Activated B cell treated with CpG ODN at 0.5 μM for 24 hours (primary cell): ENCODE measurements around the gene CELSR1. TPM values are rescaled to one million over a fixed set of nuclear protein-coding genes. Genes with fewer than 3 reads are reported as not detected.

Source experiments
- ATAC-seq: fragments of 200-7000 bp; cut with Tn5 transposase; one replicate; pipeline ENCODE4 v1.10.0; 2021; ENCODE audit warnings: low read depth, mild to moderate bottlenecking, moderate library complexity
- CTCF ChIA-PET: fragments of 350-600 bp; sonication (Branson Sonifier 250); formaldehyde crosslinking; loops from one replicate; lab custom pipeline; 2021; ENCODE audit warnings: antibody characterized with exemption; lab: Charles Lee
- POLR2A ChIA-PET: fragments of 350-600 bp; sonication (Branson Sonifier 250); formaldehyde crosslinking; loops from one replicate; lab custom pipeline; 2021; ENCODE audit warnings: antibody characterized with exemption; lab: Charles Lee
- DNase-seq: peaks from one replicate; pipeline ENCODE4 v3.0.0; 2022
- H3K27ac Mint-ChIP-seq: one replicate; pipeline ENCODE4 v1.8.0; 2020; ENCODE audit warnings: mixed read lengths
- H3K27me3 Mint-ChIP-seq: one replicate; pipeline ENCODE4 v1.8.0; 2021; ENCODE audit warnings: mixed read lengths
- H3K36me3 Mint-ChIP-seq: one replicate; pipeline ENCODE4 v1.8.0; 2021; ENCODE audit warnings: low read depth, mixed read lengths
- H3K4me1 Mint-ChIP-seq: one replicate; pipeline ENCODE4 v1.8.0; 2021; ENCODE audit warnings: mixed read lengths
- H3K4me3 Mint-ChIP-seq: one replicate; pipeline ENCODE4 v1.8.0; 2020; ENCODE audit warnings: mild to moderate bottlenecking, mixed read lengths
- H3K9me3 Mint-ChIP-seq: one replicate; pipeline ENCODE4 v1.8.0; 2020; ENCODE audit warnings: mixed read lengths
- intact Hi-C: fragments of 100-400 bp; cut with micrococcal nuclease; formaldehyde crosslinking; loops from one replicate; pipeline ENCODE4 v1.15.1; 2024
- total RNA-seq: library from RNA; stranded (reverse); gene quantifications from 2 replicates; pipeline ENCODE4 v1.2.3, GENCODE V29; 2022
- TF ChIP-seq, protein P1 (sequence below): fragments of 200-600 bp; IDR thresholded peaks from one replicate; pipeline ENCODE4 v1.8.0; 2022; ENCODE audit warnings: antibody characterized with exemption, mild to moderate bottlenecking

CELSR1 gene
- total RNA-seq, 1 donor from 2014 or later, result 12.3 TPM

DNA sequence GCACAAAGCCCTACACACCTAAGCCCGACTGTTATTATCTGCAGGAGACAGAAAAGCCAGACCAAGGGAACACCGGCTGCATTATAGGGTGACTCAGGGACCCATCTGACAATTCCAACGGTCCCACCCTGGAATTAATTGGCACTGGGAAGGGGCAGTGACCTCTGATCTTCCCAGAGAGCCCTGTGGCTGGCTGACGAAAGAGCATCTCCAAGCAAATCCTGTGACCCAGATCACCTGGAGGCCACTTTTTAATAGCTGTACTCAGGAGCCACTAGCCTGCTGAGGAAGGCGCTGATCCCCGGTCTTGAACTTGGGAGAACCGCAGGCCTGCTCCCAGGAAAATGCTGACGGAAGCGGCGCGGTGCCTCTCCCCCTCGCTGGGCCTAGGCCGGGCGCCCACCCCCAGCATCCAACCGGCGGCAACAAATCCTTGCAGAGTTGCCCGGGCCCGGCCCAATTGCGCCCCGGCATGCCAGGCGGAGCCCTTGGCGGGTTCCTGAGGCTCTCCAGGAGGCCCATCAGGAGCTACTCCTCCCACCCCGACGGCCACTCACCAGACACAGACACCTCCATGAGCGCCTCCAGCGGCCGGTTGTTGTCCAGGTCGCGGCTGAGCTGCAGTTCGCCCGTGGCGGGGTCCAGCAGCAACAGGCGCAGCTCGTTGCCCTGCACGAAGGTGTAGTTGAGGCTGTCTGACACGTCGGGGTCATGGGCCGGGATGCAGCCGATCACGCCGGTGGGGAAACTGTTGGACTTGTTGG is 4.2 kb downstream of the CELSR1 start:
- no peak overlapping the region for H3K4me3 Mint-ChIP-seq
- CTCF ChIA-PET, result no interaction called here

DNA sequence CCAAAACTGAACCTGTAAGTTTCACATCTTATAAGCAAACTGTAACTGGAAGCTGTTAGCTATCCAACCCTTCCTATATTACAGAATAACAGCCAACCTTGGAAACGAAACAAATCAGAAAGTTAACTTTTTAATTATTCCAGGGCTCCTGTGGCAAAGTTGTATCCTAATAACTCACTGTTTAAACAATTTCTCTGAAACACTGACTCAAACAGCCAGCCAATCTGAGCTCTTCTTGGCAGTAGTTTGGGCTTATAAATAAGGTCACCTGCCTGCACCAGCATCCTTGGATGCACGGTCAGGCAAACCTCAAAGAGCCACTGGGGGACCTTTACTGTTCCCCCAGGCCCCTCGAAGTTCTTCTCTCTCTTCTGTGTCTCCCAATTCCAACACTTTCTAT is 5.0 kb downstream of the CELSR1 start:
- Mint-ChIP-seq H3K27ac (no peak overlapping the region), H3K9me3 (no peaks in the 10 kb centered on the region), H3K4me1 (no peaks in the 10 kb centered on the region), H3K36me3 (no peaks in the 10 kb centered on the region), H3K4me3 (no peak overlapping the region), H3K27me3 (peaks cover 19% of the 10 kb centered on the region)
- TF ChIP-seq, protein P1, sequence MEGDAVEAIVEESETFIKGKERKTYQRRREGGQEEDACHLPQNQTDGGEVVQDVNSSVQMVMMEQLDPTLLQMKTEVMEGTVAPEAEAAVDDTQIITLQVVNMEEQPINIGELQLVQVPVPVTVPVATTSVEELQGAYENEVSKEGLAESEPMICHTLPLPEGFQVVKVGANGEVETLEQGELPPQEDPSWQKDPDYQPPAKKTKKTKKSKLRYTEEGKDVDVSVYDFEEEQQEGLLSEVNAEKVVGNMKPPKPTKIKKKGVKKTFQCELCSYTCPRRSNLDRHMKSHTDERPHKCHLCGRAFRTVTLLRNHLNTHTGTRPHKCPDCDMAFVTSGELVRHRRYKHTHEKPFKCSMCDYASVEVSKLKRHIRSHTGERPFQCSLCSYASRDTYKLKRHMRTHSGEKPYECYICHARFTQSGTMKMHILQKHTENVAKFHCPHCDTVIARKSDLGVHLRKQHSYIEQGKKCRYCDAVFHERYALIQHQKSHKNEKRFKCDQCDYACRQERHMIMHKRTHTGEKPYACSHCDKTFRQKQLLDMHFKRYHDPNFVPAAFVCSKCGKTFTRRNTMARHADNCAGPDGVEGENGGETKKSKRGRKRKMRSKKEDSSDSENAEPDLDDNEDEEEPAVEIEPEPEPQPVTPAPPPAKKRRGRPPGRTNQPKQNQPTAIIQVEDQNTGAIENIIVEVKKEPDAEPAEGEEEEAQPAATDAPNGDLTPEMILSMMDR, result no peak
- POLR2A ChIA-PET, result interaction anchor here (0.6 kb wide), 1 partner anchor 160 kb away, joined by 7 read pairs; no protein-coding TSS in a partner anchor
- intact Hi-C loops, result no loop called here
- ATAC-seq (no peak), DNase-seq (no peak)
- CTCF ChIA-PET, result no interaction called here

More for the DNA sequence above, 4.2 kb downstream of the CELSR1 start:
- no peak overlapping the region for H3K27ac Mint-ChIP-seq
- no peak for ATAC-seq
- TF ChIP-seq, protein P1, result no peak
- no peak for DNase-seq
- no peaks in the 10 kb centered on the region for H3K4me1 Mint-ChIP-seq
- intact Hi-C loops, result no loop called here
- peaks cover 17% of the 10 kb centered on the region for H3K27me3 Mint-ChIP-seq
- no peaks in the 10 kb centered on the region for H3K9me3 Mint-ChIP-seq
- POLR2A ChIA-PET, result no interaction called here
- H3K36me3 Mint-ChIP-seq, result no peaks in the 10 kb centered on the region

DNA sequence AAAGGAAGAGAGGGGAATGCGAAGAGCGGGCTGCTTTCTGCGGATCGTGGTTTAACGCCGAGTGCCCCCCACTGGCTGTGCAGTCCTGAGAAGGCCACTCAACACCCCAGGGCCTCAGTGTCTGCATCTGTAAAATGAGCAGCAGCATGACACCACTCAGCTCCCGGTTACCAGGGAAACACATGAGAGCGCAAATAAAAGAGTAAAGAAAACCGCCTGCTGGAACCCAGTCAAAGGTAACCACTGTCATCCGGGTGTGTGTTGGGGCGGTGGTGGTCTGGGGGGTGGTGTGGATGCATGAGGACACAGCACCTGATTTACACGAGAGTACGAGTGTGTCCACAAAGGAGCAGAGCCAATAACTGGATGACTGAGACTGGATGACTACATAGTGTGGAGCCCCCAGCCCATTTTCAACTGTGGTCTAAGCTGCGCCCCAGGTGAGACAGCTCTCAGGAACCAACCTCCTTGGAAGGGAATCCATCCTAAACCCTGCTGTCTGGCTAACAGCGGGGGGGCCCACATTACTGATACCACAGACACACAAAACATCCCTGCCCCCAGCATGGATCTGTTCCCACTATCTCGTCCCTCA is 5.7 kb downstream of the CELSR1 start:
- no peaks in the 10 kb centered on the region for H3K36me3 Mint-ChIP-seq
- TF ChIP-seq, protein P1, result no peak
- H3K27me3 Mint-ChIP-seq, result peaks cover 26% of the 10 kb centered on the region
- H3K9me3 Mint-ChIP-seq, result no peaks in the 10 kb centered on the region
- DNase-seq, result no peak
- no peak for ATAC-seq
- H3K4me1 Mint-ChIP-seq, result no peaks in the 10 kb centered on the region
- no peak overlapping the region for H3K4me3 Mint-ChIP-seq
- intact Hi-C loops, result no loop called here
- no peak overlapping the region for H3K27ac Mint-ChIP-seq
- CTCF ChIA-PET, result no interaction called here
- POLR2A ChIA-PET, result interaction anchor here (0.6 kb wide), 1 partner anchor 159 kb away, joined by 7 read pairs; no protein-coding TSS in a partner anchor

DNA sequence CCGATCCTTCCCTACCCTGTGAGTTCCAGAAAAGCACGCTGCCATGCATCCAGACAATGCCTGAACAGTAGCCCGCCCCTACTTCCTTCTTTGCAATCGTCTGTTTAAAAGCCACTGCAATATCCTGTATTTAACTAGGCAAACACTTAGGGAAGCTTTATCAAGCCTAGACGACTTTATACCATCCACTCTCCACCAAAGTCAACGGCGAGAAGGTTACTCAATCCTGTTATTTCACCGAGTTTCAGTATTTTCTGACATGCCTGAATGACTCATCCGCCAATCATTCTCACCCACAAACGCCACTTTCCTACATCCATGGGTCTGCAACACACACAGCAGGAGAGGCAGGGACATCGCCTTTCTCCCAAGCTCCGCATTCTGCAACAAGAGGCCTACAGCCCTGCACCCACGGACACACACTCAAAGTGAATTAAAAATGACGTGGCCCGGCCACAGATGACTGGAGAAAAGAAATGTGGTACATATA is 9.3 kb downstream of the CELSR1 start:
- H3K4me1 Mint-ChIP-seq, result no peaks in the 10 kb centered on the region
- no peak overlapping the region for H3K27ac Mint-ChIP-seq
- ChIA-PET CTCF (no interaction called here), POLR2A (no interaction called here)
- H3K4me3 Mint-ChIP-seq, result no peak overlapping the region
- no peaks in the 10 kb centered on the region for H3K9me3 Mint-ChIP-seq
- no peaks in the 10 kb centered on the region for H3K36me3 Mint-ChIP-seq
- DNase-seq (no peak), ATAC-seq (no peak)
- TF ChIP-seq, protein P1, result no peak
- intact Hi-C loops, result no loop called here
- peaks cover 30% of the 10 kb centered on the region for H3K27me3 Mint-ChIP-seq

DNA sequence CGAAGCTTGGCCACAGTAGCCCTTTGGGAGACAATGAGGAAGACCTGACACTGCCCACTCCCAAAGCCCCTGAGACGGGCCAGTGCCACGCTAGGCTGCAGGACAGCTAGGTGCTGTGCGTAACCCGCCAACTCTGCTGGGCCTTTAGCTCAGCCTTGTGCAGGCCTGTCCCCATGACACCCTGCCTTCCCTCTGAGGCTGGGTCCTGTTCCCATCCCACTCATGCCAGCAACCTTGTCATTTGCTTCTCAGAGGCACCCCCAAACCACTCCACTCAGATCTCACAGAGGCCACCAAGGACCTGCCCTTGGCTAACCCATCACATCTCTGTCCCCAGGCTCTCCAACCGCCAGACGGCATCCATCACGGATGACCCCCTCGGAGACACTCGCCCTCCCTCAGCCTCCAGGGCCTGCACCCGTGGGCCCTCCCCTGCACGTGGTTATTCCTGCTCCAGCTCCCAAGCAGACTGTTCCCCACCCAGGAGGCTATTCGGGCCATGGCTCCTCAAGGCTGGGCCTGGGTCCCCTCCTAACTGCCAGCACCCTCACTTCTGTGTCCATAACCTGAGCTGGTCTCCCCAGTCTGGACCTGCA is 11.1 kb downstream of the CELSR1 start:
- POLR2A ChIA-PET, result no interaction called here

More for the DNA sequence above, 11.1 kb downstream of the CELSR1 start:
- no peak overlapping the region for H3K27ac Mint-ChIP-seq
- no peaks in the 10 kb centered on the region for H3K9me3 Mint-ChIP-seq
- intact Hi-C loops, result no loop called here
- H3K4me3 Mint-ChIP-seq, result no peak overlapping the region
- ATAC-seq (no peak), DNase-seq (no peak)
- H3K4me1 Mint-ChIP-seq, result no peaks in the 10 kb centered on the region
- TF ChIP-seq, protein P1, result no peak
- peaks cover 26% of the 10 kb centered on the region for H3K27me3 Mint-ChIP-seq
- H3K36me3 Mint-ChIP-seq, result no peaks in the 10 kb centered on the region
- CTCF ChIA-PET, result no interaction called here
